HEK293 (cell line): ENCODE measurements around the gene NMB.
A peak's percentile ranks its signal among the peaks of the same experiment; 100 is the strongest.

Experiments used
- CTCF ChIA-PET: fragments of 350-600 bp; formaldehyde crosslinking; extraction: SDS; loops from one replicate; lab custom pipeline; 2021; ENCODE audit warnings: antibody characterized with exemption; lab: Yijun Ruan, JAX
- POLR2A ChIA-PET: fragments of 300-600 bp; formaldehyde crosslinking; extraction: SDS; loops from one replicate; lab custom pipeline; 2020; ENCODE audit warnings: antibody characterized with exemption, inconsistent platforms; lab: Yijun Ruan, JAX
- H3K27ac ChIP-seq: fragments of 200-500 bp; sonication (Bioruptor generic); 2 replicates; pipeline ENCODE4 v1.5.1; 2014; ENCODE audit warnings: low read depth, low read length, control low read depth, inconsistent platforms; ENCODE audit errors: extremely low read depth
- H3K36me3 ChIP-seq, 2 experiments: fragments of 200-500 bp in 1 of 2; sonication (Bioruptor generic) in 1 of 2; 1 replicate in 1 of 2; 2 replicates in 1 of 2; pipeline ENCODE4 v1.5.1; 2014 to 2017; ENCODE audit warnings: inconsistent platforms in 2 of 2, low read length in 2 of 2; ENCODE audit not compliant: control insufficient read depth in 2 of 2, insufficient read depth in 1 of 2
- H3K4me1 ChIP-seq: fragments of 200-500 bp; sonication (Bioruptor generic); 2 replicates; pipeline ENCODE4 v1.5.1; 2014; ENCODE audit warnings: mild to moderate bottlenecking, low read length, inconsistent platforms; ENCODE audit not compliant: control insufficient read depth, insufficient read depth
- H3K4me3 ChIP-seq: 2 replicates; pipeline ENCODE4 v1.5.1; 2011; ENCODE audit warnings: low read depth, mild to moderate bottlenecking, control low read depth, low read length, moderate library complexity
- H3K9me3 ChIP-seq: fragments of 200-500 bp; sonication (Bioruptor generic); 2 replicates; pipeline ENCODE4 v1.5.1; 2014; ENCODE audit warnings: low read depth, low read length, inconsistent platforms; ENCODE audit not compliant: control insufficient read depth, insufficient read depth
- MYNN ChIP-seq: fragments of 450-650 bp; formaldehyde crosslinking; IDR thresholded peaks from 2 replicates; pipeline ENCODE4 v1.5.1; 2016; ENCODE audit warnings: missing biosample characterization, missing genetic modification characterization, borderline replicate concordance
- PRDM2 ChIP-seq: fragments of 450-650 bp; formaldehyde crosslinking; IDR thresholded peaks from 2 replicates; pipeline ENCODE4 v1.5.1; 2016; ENCODE audit warnings: missing biosample characterization, missing genetic modification characterization, borderline replicate concordance
- SCRT1 ChIP-seq: fragments of 450-650 bp; formaldehyde crosslinking; IDR thresholded peaks from 2 replicates; pipeline ENCODE4 v1.5.1; 2016; ENCODE audit warnings: missing biosample characterization, missing genetic modification characterization, borderline replicate concordance
- SCRT2 ChIP-seq: fragments of 450-650 bp; formaldehyde crosslinking; IDR thresholded peaks from 2 replicates; pipeline ENCODE4 v1.5.1; 2016; ENCODE audit warnings: missing biosample characterization, missing genetic modification characterization
- TRIM28 ChIP-seq: IDR thresholded peaks from 2 replicates; pipeline ENCODE4 v1.6.1; 2011; ENCODE audit warnings: low read length, control low read depth, borderline replicate concordance
- ZNF114 ChIP-seq: fragments of 450-650 bp; formaldehyde crosslinking; IDR thresholded peaks from 2 replicates; pipeline ENCODE4 v1.5.0; 2017; ENCODE audit warnings: missing biosample characterization, missing genetic modification characterization
- ZNF19 ChIP-seq: fragments of 450-650 bp; formaldehyde crosslinking; IDR thresholded peaks from 2 replicates; pipeline ENCODE4; 2016; ENCODE audit warnings: missing biosample characterization, missing genetic modification characterization, low read depth
- ZNF280C ChIP-seq: fragments of 450-650 bp; formaldehyde crosslinking; IDR thresholded peaks from 2 replicates; pipeline ENCODE4 v1.5.1; 2016; ENCODE audit warnings: missing biosample characterization, missing genetic modification characterization
- ZNF302 ChIP-seq: fragments of 450-650 bp; formaldehyde crosslinking; IDR thresholded peaks from 2 replicates; pipeline ENCODE4 v1.5.1; 2016; ENCODE audit warnings: missing biosample characterization, missing genetic modification characterization, low read depth
- ZNF335 ChIP-seq: fragments of 450-650 bp; formaldehyde crosslinking; conservative IDR thresholded peaks from 2 replicates; pipeline ENCODE4 v1.5.1; 2016; ENCODE audit warnings: missing biosample characterization, missing genetic modification characterization
- ZNF513 ChIP-seq: fragments of 450-650 bp; IDR thresholded peaks from 2 replicates; pipeline ENCODE4 v1.5.1; 2018; ENCODE audit warnings: missing biosample characterization, missing genetic modification characterization
- ZNF561 ChIP-seq: fragments of 450-650 bp; IDR thresholded peaks from 2 replicates; pipeline ENCODE4 v1.5.1; 2018; ENCODE audit warnings: missing biosample characterization, missing genetic modification characterization, borderline replicate concordance
- ZNF664 ChIP-seq: fragments of 450-650 bp; formaldehyde crosslinking; IDR thresholded peaks from 2 replicates; pipeline ENCODE4 v1.5.1; 2016; ENCODE audit warnings: missing biosample characterization, missing genetic modification characterization
- ZNF76 ChIP-seq: fragments of 450-650 bp; formaldehyde crosslinking; IDR thresholded peaks from 2 replicates; pipeline ENCODE4; 2016; ENCODE audit warnings: low read depth, missing biosample characterization, missing genetic modification characterization, borderline replicate concordance
- TF ChIP-seq, protein P1 (sequence below): fragments of 450-650 bp; formaldehyde crosslinking; IDR thresholded peaks from 2 replicates; pipeline ENCODE4 v1.5.1; 2016; ENCODE audit warnings: missing biosample characterization, missing genetic modification characterization
- TF ChIP-seq, protein P2 (sequence below): fragments of 450-650 bp; formaldehyde crosslinking; IDR thresholded peaks from 2 replicates; pipeline ENCODE4 v1.5.1; 2016; ENCODE audit warnings: missing biosample characterization, missing genetic modification characterization
- TF ChIP-seq, protein P3 (sequence below): fragments of 450-650 bp; formaldehyde crosslinking; IDR thresholded peaks from 2 replicates; pipeline ENCODE4 v1.5.1; 2016; ENCODE audit warnings: missing biosample characterization, missing genetic modification characterization

The NMB gene

GRCh38 chr15:84661001-84661400 lies 3.0 kb upstream of the NMB start (continued):
- TF ChIP-seq PRDM2 (tag by site-specific recombination) (no peak), ZNF302 (no peak), MYNN (no peak), ZNF114 (tag by site-specific recombination) (no peak), TRIM28 (no peak)

DNA sequence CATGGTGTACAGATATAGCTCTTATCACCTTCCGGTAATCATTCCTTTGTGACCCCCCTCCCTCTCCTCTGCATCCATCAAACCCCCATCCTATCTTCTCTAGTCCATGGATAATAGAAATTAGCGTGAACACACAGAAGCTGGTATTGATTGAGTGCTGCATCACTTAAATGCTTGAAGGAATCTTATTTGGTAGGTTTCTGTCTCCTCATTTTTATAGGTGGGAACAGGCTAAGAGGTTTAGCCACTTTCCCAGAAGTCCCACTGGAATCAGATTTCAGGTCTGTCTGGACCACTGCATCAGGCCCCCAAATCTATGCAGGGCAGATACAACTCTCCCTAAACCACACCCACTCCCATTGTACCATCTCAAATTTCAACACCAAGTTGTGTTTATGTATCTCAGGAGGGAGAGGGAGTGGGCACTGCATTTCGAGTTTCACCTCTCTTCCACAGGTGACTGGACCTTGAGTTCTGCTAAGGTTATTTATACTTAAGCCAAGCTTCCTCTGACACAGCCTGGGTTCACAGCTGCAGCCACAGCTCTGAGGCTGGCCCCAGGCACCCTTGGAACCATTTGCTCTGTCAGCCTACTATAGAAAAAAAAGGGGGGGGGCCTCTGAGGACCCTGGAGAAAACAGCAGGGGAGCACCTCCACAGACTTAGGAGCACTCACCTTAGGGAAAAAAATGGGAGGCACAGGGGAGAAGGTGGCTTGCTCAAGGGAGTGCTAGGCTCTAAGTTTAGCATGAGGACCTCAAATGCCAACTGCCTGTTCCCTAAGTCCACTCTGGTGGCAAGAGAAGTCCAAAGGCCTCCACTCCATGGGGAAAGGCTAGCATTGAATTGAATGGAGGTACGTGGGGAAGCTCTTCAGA lies 2.1 kb upstream of the NMB start:
- CTCF ChIA-PET = interaction anchor here (0.5 to 2.0 kb wide), 8 partner anchors 11 to 384 kb away, joined by 3 to 9 read pairs (median 4); no protein-coding TSS in a partner anchor
- peaks cover 6 to 7% of the 10 kb centered on the region in 2 experiments; a peak in 2 of 3 replicates for H3K36me3 ChIP-seq
- H3K27ac ChIP-seq = peak overlapping the region; percentile 7; the same call in 1 of the 2 replicates
- POLR2A ChIA-PET = interaction anchor here (0.6 to 2.6 kb wide), 5 partner anchors 47 to 145 kb away, joined by 3 to 12 read pairs (median 5); partner anchors contain the start of gene SEC11A
- H3K4me1 ChIP-seq = peaks cover 14% of the 10 kb centered on the region
- no peaks in the 10 kb centered on the region for H3K9me3 ChIP-seq
- H3K4me3 ChIP-seq = no peak overlapping the region
- TF ChIP-seq ZNF335 (tag by site-specific recombination) = peak; percentile 69
- peak; percentile 32; the same call in 1 of the 2 replicates for TF ChIP-seq SCRT1 (tag by site-specific recombination)
- TF ChIP-seq ZNF561 (tag by site-specific recombination) = no peak
- TF ChIP-seq, protein P1, sequence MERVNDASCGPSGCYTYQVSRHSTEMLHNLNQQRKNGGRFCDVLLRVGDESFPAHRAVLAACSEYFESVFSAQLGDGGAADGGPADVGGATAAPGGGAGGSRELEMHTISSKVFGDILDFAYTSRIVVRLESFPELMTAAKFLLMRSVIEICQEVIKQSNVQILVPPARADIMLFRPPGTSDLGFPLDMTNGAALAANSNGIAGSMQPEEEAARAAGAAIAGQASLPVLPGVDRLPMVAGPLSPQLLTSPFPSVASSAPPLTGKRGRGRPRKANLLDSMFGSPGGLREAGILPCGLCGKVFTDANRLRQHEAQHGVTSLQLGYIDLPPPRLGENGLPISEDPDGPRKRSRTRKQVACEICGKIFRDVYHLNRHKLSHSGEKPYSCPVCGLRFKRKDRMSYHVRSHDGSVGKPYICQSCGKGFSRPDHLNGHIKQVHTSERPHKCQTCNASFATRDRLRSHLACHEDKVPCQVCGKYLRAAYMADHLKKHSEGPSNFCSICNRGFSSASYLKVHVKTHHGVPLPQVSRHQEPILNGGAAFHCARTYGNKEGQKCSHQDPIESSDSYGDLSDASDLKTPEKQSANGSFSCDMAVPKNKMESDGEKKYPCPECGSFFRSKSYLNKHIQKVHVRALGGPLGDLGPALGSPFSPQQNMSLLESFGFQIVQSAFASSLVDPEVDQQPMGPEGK (tag by site-specific recombination) = 0 out of 2 replicates have a peak, but pooled peaks have one; percentile 44
- no peak for TF ChIP-seq ZNF19 (tag by site-specific recombination)
- no peak for TF ChIP-seq ZNF513 (tag by site-specific recombination)
- TF ChIP-seq, protein P2, sequence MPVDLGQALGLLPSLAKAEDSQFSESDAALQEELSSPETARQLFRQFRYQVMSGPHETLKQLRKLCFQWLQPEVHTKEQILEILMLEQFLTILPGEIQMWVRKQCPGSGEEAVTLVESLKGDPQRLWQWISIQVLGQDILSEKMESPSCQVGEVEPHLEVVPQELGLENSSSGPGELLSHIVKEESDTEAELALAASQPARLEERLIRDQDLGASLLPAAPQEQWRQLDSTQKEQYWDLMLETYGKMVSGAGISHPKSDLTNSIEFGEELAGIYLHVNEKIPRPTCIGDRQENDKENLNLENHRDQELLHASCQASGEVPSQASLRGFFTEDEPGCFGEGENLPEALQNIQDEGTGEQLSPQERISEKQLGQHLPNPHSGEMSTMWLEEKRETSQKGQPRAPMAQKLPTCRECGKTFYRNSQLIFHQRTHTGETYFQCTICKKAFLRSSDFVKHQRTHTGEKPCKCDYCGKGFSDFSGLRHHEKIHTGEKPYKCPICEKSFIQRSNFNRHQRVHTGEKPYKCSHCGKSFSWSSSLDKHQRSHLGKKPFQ (tag by site-specific recombination) = peak; percentile 61; the same call in 1 of the 2 replicates
- no peak for TF ChIP-seq ZNF76 (tag by site-specific recombination)
- no peak for TF ChIP-seq ZNF664 (tag by site-specific recombination)
- TF ChIP-seq ZNF280C (tag by site-specific recombination) = no peak
- TF ChIP-seq SCRT2 = peak; percentile 21; the same call in 1 of the 2 replicates
- TF ChIP-seq, protein P3, sequence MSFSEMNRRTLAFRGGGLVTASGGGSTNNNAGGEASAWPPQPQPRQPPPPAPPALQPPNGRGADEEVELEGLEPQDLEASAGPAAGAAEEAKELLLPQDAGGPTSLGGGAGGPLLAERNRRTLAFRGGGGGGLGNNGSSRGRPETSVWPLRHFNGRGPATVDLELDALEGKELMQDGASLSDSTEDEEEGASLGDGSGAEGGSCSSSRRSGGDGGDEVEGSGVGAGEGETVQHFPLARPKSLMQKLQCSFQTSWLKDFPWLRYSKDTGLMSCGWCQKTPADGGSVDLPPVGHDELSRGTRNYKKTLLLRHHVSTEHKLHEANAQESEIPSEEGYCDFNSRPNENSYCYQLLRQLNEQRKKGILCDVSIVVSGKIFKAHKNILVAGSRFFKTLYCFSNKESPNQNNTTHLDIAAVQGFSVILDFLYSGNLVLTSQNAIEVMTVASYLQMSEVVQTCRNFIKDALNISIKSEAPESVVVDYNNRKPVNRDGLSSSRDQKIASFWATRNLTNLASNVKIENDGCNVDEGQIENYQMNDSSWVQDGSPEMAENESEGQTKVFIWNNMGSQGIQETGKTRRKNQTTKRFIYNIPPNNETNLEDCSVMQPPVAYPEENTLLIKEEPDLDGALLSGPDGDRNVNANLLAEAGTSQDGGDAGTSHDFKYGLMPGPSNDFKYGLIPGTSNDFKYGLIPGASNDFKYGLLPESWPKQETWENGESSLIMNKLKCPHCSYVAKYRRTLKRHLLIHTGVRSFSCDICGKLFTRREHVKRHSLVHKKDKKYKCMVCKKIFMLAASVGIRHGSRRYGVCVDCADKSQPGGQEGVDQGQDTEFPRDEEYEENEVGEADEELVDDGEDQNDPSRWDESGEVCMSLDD (tag by site-specific recombination) = no peak
